IPS-NIHi11 (cell line): ENCODE data around the gene THOP1.

Experiments used
- DNase-seq: peaks from one replicate; pipeline ENCODE4 v3.0.0; 2012; ENCODE audit warnings: mixed read lengths, low spot score

THOP1 gene

GRCh38 chr19:2854849-2855248, 69.5 kb downstream of the THOP1 start:
- no peak for DNase-seq

GRCh38 chr19:2856457-2857050, 71.3 kb downstream of the THOP1 start:
- DNase-seq, result no peak

DNA sequence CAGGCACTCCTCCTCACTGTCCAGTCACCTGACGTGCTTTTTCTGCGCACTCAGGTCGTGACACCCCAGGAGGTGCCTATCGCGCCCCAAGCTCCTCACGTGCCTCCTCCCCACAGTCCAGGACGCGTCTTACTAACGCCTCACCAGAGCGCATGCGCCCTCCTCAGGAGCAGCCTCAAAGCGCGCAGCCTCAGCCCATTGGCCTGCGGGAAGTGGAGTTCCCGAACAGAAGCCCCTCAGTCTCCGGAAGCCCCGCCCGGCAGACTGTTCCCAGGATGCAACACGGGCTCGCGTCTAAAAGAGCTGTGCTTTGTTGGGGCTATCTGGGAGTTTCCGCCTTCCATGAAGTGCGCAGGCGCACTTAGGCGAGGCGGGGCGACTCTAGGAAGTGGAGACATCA, 73.6 kb downstream of the THOP1 start:
- no peak for DNase-seq

GRCh38 chr19:2863816-2864215, 78.5 kb downstream of the THOP1 start:
- DNase-seq, result no peak
